ENCODE data around the gene GFRA4.

GRCh38 chr20:3710703-3711483, 47.7 kb upstream of the GFRA4 start:
- TF ChIP-seq GATA2 (IDR thresholded peaks at IDR 0.05; ENCODE audit: low read depth, low read length) = no peak
- TF ChIP-seq GATA3 (IDR thresholded peaks at IDR 0.05; ENCODE audit: low read depth, low read length) = no peak

Data from SH-SY5Y (cell line).